B cell (primary cell): ENCODE measurements around the gene MAP4K4.

ENCODE experiments used
- CTCF ChIP-seq: fragments of 200-600 bp; IDR thresholded peaks from one replicate; pipeline ENCODE4 v1.8.0; 2022; ENCODE audit warnings: antibody characterized with exemption, mild to moderate bottlenecking
- EZH2 ChIP-seq: IDR thresholded peaks from 2 replicates; pipeline ENCODE4 v1.6.1; 2012; ENCODE audit warnings: borderline replicate concordance, low read depth, mild to moderate bottlenecking, moderate library complexity, low read length; ENCODE audit not compliant: insufficient read depth, poor library complexity, severe bottlenecking

DNA sequence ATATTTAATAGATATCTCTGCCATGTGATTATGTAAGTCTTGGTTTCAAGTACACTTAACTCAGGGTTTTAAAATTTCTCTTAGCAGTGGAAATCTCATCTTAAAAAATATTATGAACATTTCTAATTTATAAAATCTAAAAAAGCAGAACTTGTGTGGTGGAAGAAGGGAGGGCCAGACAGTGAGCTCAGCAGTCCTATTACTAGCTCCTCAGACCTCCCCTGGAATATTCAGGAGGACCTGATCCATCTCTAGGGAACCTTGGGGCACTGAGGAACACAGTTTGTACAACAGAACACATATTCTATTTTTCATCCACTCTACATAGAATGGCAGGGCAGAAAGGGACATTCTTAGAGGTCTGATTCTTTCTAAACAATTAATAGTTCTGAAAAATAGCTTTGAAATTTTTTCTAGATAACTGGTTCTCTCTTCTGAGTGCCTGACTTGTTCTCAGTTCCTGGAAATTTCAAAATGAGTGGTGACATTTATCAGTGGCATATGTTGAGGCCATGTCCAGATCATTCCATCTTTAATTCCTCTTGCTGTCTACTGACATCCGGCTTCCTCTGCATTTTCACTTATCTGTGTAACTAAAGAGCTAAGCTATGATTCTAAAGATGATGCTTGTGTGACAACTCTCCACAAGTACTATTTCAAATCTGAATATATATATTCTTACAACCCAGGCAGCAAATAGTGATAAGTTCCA is 8.2 kb upstream of the MAP4K4 start:
- TF ChIP-seq CTCF (no peak), EZH2 (no peak)
